ENCODE data around the gene CUZD1.

DNA sequence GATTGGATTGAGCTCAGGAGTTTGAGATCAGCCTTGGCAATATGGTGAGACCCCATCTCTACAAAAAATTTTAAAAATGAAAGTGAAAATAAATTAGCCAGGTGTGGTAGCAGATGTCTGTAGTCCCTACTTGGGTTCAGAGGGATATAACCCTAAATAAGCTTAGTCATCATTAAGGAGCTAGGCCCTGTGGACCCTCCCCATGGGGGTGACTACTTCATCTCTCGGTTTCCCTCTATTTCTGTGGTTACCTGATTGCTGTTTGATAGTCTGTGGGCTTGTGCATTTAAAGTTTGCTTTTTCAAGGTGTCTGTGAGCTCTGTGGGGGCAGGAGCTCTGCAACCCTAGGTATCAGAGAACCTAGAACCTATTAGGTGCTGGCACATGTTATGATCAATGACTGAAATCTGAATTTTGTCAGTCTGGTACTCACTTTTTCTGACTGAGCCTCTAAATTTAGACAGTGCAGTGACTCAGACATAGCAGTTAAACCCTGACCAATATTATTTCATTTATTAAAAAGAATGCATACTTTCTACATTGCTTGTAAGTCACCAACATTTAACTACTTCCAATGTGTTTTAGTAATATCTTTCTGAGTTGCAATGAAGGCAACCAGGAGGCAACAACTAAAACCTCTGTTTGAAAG, 8.1 kb upstream of the CUZD1 start:
- TF ChIP-seq CTCF (IDR thresholded peaks at IDR 0.05) = no peak
- no peak for TF ChIP-seq POLR2A (IDR thresholded peaks at IDR 0.05)

Measured in testis (tissue), 2 donors.